HL-60 (cell line): Measurements from ENCODE around the gene METTL15.

Source experiments
- CTCF ChIP-seq: IDR thresholded peaks from one replicate; pipeline ENCODE4 v1.5.1; 2011; ENCODE audit warnings: low read length, control low read depth, inconsistent platforms; ENCODE audit not compliant: insufficient read depth
- GABPA ChIP-seq: IDR thresholded peaks from 2 replicates; pipeline ENCODE4 v1.6.1; 2012; ENCODE audit warnings: low read depth
- POLR2AphosphoS5 ChIP-seq: IDR thresholded peaks from 2 replicates; pipeline ENCODE4 v1.6.1; 2012; ENCODE audit warnings: low read depth
- REST ChIP-seq: IDR thresholded peaks from 2 replicates; pipeline ENCODE4 v1.6.1; 2012; ENCODE audit warnings: low read depth; ENCODE audit not compliant: insufficient replicate concordance

- no peak for TF ChIP-seq POLR2AphosphoS5
- no peak for TF ChIP-seq GABPA
- TF ChIP-seq REST, result no peak
- no peak for TF ChIP-seq CTCF
Measured at GRCh38 chr11:28077521-28077920, 30.7 kb upstream of the METTL15 start.
